NCI-H2196 treated with DMSO at 0.1 percent for 48 hours (cell line): ENCODE data around the gene ZBTB43.

Experiments
- DNase-seq: peaks from one replicate; lab custom pipeline; 2025; ENCODE audit not compliant: unreplicated experiment; lab: John Stamatoyannopoulos, UW

Gene ZBTB43

DNA sequence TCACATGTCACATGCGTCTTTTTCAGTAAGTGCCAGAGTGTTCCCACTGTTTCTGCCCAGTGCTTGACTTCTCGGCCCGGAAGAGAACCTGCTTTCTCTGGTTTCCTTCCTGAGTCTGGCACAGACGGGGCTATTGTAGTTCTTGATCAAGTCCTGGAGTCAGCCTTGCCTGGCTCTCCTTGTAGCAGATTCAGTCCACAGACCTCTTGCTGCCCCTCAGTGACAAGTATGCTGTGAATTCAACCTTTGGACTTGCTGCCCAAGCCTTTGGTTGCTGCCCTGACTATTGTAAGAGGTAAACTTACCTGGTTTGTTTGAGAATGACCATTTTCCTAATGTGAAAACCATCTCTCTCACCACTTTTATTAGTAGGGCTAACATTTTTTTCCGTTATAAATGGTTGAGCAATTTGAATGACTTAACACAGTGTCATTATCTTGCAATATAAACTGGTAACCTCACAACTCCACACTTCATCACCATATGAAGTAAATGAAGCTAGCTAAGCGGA, 80.3 kb downstream of the ZBTB43 start:
- no peak for DNase-seq

DNA sequence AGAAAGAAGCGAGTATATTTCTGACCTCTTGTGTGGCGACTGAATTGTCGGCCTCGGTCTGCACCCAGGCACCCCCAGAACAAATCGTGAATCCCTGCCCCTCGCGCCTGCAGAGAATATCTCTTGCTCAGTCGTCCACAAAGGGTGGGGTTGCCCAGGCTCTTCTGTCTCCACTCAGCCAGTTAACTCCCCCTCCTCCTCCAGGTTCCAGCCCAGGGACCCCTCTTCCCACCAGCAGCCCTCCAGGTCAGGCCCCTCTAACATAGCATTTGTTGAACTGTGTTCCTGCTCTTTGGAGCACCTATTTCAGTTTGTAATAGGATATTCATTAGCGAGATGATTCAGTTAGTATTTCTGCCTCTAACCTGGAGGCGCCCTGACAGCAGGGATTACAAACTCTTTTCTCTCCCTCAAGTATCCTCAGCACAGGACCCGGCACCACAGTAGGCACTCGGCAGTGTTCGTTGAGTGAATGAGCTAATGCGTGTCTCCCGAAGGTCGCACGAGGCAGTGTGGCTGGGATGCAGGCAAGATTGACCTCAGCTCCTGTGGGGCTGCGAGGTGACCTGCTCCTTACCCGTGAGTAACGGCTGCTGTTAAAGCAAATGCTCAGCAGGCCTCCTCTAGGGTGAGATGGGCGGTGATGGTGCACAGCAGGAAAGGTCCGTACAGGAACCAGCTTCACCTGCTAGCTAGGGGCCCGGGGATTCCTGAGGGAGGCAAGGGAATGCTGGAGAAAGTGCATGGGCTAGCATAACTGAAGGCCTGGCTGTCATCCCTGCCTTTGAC, 81.4 kb downstream of the ZBTB43 start:
- no peak for DNase-seq

DNA sequence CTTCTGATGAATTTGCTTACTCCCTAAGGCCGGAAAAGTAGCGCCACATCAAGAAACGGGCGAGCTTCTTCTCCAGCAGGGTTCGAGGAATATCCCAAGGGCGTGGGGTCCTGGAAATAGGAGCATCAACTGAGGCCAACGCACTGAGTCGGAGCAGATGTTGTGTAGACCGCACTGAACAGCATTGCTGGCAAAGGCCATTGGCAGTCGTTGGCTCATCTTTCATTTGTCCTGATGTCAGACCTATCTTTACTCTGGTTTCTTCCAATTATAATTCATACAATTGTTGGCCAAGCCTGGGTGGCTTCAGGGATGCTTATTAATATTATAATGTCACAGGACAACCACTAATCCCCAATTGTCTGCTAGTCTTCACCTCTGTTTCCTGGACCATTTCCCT, 82.1 kb downstream of the ZBTB43 start:
- DNase-seq: no peak
